ENCODE measurements around the gene GRAMD1B.
"Not testable (repeated sequence)": the region's sequence is repeated elsewhere in the genome, so short reads cannot be mapped to it uniquely, and the experiment has no call there.

GRAMD1B gene

DNA sequence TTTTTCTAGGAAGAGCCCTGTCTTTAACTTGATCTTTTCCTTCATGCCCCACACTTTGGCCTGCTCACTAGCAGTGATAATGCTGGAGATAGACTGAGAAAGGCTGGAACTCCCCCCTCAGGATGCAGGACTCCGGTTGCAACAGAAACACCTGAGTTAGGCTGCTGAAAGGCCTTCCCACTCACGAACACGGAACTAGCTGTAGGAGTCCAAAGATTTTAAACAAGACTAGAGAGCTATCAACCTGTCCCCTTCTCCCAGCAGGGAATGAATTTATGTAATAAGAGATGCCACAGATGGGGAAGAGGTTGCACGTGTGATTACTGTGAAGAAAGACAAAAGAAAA, 211.4 kb downstream of the GRAMD1B start:
- no peak for DNase-seq (ENCODE audit: low read depth)

DNA sequence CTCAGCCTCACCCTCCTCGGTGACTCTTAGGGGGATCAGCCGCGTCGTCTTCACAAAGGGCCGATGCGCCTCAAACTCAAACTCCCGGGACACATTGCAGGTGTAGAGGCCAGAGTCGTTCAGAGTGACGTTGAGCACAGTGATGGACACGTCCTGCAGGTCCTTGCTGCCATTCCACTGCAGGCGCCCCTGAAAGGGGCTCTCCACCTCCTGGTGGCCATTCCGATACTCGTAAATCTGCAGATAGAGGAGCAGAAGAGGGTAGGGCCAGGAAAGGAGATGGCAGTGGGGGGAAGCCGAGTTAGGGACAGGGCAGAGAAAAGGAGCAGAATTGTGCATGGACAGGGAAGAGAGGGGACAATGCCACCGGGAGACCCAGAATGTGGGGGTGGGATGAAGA, 212.4 kb downstream of the GRAMD1B start:
- DNase-seq (ENCODE audit: low read depth): no peak

DNA sequence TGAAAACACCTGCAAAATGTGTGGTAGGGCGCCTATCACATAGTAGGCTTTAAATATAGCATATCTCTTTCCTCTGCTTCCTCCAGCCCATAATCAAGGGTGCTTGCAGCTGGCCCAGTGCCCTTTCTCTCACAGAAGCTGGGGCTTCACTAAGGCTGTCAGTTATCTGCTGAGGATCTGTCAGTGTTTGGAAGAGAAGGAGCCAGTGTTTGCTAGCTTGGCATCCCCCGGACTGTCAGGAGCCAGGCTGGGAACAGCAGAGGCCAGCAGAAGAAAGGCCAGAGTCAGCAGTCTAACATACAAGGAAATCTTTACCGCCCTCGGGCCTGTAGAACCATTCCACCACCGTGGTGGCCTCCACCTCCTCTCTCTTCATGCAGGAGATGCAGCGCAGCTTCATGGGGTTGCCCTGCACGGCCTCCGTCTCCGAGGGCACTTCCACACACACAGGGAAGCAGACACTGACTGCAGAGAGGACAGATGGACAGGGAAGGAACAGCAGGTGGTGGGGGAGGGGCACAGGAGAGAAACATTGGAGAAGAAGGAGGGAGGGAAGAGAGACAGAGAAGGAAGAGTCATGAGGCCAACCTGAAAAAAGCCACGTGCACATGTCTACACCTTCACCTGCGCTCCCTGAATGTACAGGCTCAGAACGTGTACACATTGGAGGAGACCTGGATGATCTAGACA, 215.4 kb downstream of the GRAMD1B start:
- no peak for DNase-seq (ENCODE audit: low read depth)

GRCh38 chr11:123650901-123651300, 220.8 kb downstream of the GRAMD1B start:
- no peak for DNase-seq (ENCODE audit: low read depth)

GRCh38 chr11:123652599-123652998, 222.5 kb downstream of the GRAMD1B start:
- no peak for DNase-seq (ENCODE audit: low read depth)

DNA sequence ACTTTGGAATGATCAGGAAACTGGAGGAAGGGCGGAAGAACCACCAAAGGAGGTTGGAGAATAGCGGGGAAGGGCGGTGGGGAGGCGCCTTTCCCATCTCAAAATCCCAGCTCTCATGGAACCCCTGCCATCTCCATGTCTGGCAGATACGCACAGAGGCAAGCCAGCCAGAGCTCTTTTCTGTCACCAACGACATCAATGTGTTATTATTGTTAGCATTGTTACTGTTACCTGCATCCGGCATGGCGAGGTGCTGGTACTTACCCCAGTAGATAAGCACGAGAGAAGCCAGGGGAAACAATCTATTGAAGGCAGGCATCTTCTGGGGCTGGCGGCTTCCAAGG, 223.4 kb downstream of the GRAMD1B start:
- DNase-seq (ENCODE audit: low read depth): no peak

DNA sequence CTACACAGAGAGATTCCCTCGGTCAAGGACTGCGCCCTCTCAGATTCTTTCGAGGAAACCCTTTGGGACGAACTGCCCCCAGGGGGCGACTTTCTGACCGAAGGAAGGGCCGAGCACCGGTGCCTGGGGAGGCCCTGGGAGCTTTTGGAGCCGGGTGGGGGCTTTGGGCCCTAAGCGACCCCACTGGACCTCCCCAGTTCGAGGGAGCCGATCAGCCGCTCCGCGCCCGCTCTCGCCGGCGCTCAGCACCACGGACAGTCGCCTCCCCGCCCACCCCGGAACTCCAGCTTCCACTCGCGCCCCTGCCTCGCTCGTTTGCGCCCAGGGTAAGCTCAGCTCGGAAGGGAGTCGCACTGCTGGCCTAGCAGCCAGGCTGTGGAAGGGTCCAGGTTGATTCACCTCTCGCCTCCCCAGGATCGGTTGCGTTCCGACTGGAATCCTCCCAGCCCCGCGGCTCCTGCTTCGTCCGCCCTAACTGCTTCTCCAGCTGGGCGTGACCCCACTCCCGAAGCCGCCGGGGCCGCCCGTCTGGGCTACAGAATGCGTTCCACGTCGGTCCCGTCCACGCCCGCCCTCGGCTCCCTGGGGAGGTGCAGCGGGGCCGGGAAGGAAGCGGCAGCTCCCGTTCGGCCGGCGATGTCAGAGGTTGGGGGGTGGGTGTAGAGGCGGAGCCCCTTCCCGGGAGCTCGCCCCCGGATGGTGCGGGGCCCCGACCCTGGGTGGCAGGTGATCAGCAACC, 223.9 kb downstream of the GRAMD1B start:
- no peak for DNase-seq (ENCODE audit: low read depth)

- DNase-seq (ENCODE audit: low read depth): no peak
Measured at GRCh38 chr11:123654566-123655081, 224.6 kb downstream of the GRAMD1B start, which contains the start of gene SCN3B. TSS of gene SCN3B (minus strand) at chr11:123654624. CDS start at chr11:123653801, 823 bp downstream.

DNA sequence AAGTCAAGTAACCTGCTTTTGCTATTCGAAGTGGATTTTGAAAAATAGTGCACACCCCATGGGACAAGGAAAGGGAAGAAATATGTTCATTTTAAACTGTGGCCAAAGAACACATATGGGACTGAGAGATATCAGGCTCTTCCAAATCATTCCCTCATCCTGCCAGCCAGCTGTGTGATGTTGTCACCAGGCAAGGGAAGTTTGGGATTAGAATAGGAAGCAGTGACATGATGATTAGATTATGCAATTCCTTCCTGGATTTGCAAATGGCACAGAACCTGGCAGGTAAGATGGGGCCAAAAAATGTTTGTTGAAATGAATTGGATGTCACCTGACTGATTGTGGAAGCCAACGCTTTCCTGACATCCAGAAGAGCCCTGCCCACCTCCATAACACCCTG, 229.2 kb downstream of the GRAMD1B start:
- no peak for DNase-seq (ENCODE audit: low read depth)

GRCh38 chr11:123659965-123660364, 229.9 kb downstream of the GRAMD1B start:
- DNase-seq (ENCODE audit: low read depth): not testable (repeated sequence)

- DNase-seq (ENCODE audit: low read depth): no peak
Measured at GRCh38 chr11:123665306-123665705, 235.2 kb downstream of the GRAMD1B start.

DNA sequence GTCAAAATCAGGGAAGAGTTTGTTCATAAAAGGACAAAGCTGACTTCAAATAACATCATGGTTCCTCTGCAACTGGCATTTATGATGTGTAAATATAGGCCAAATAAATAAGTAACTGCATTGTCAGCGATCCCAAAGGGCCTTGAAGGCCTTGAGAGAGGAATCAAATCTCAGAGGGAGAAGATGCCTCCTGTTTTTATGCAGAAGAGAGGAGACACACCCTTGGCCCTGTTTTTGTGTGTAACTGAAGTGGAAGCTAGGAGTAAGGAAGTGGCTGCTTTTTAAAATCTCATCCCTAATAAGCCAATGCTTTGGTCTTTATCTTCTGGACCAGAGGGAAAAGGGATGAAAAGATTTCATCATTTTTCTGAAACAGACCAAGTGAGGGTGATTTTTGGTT, 240.0 kb downstream of the GRAMD1B start:
- DNase-seq (ENCODE audit: low read depth): no peak

DNA sequence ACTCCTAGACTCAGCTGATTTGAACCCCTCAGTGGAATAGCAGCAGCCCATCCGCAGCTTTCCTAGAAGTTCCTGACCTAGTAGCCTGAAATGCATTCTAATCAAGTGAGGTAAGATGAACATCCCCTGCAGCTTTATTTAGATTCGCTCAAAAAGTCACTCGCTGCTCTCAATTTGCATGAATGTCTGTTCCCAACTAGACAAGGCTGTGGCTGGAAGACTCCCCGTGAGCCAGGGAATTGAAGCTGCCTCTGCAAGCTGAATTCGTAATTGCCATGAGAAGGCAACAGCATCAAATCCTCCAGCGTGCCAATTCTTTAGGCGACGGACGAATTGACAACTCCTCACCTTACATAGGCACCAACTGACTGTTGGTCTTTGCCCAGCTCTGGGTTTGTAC, 241.5 kb downstream of the GRAMD1B start:
- DNase-seq (ENCODE audit: low read depth): no peak

GRCh38 chr11:123672568-123672967, 242.5 kb downstream of the GRAMD1B start:
- DNase-seq (ENCODE audit: low read depth): no peak

DNA sequence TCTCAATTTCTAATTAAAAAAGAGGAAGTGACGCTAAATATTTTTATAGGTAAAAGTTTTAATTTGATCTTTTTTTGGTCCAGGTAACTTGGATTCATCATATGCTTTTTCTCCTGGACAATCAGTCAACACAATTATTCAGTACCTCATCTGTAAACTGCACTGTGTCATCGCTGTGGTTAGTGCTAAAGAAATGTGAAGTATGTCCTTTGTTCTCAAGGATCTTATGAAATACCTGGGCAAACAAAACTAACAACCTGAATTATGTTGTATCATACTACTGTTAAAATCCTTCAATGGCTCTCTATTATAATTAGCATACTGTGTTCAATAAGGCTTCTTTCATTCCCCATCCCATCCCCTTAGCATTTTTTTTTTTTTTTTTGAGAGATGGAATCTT, 244.2 kb downstream of the GRAMD1B start:
- no peak for DNase-seq (ENCODE audit: low read depth)
